Measurements from ENCODE around the gene STKLD1.

Gene STKLD1

DNA sequence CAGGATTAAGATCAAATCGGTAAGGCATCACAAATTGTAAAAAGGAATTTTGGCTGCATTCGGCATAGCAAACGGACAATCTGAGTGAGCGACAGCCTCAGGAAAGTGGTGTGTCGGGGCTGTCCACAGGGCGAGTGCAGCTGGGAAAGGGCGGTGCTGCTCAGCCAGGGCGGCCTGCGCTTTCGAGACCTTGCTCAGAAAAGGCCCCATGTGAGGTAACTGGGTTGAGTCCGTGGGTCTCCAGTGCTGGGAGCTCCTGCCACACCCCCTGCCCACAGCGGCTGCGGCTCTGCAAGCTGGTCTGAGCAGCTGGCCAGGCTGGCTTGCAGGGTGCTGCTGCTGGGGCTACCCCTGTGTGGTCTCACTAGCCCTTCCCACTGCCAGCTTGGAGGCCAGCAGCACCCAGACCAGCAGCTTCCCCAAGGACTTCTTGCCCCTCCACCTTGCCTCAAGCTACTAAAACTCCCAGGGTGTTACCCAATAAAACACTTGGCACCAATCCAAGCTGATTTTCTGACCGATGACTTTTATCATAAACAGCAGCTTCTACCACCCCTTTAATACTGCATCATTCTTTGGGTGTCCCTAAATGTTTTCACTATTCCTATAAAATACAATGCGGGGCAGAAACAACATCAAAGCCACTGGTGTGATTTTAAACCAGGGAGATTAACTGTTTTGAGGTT is 13.7 kb upstream of the STKLD1 start:
- Histone ChIP-seq H2BK5ac (ENCODE audit: low read length) (no peak overlapping the region), H3K36me3 (replicated peaks in 1 of 2; ENCODE audit: control insufficient read depth in 2 of 2, insufficient read depth in 2 of 2, low read length in 2 of 2) (peaks cover 59 to 98% of the 10 kb centered on the region in 2 donors), H2BK120ac (ENCODE audit: low read depth, low read length) (no peak overlapping the region)

GRCh38 chr9:133366435-133366834 is 9.7 kb upstream of the STKLD1 start:
- H3K36me3 ChIP-seq (replicated peaks in 1 of 2; ENCODE audit: control insufficient read depth in 2 of 2, insufficient read depth in 2 of 2, low read length in 2 of 2): peaks cover 60 to 96% of the 10 kb centered on the region in 2 donors

More for the DNA sequence above, 13.7 kb upstream of the STKLD1 start:
- Histone ChIP-seq H2AFZ (ENCODE audit: low read length) (no peak overlapping the region), H3K79me1 (ENCODE audit: low read depth, low read length) (peaks cover 14% of the 10 kb centered on the region), H2AK5ac (ENCODE audit: low read depth, low read length) (no peak overlapping the region), H4K91ac (ENCODE audit: low read depth, low read length, poor library complexity) (no peak overlapping the region), H3K4ac (ENCODE audit: low read length) (no peak overlapping the region), H3K23ac (ENCODE audit: low read depth, low read length, poor library complexity) (no peak overlapping the region), H2BK15ac (ENCODE audit: low read length) (no peak overlapping the region), H3K4me3 (ENCODE audit: low read length in 2 of 2) (no peak overlapping the region), H4K8ac (ENCODE audit: low read depth, low read length) (no peak overlapping the region), H3K9me3 (replicated peaks in 1 of 2; ENCODE audit: control insufficient read depth in 2 of 2, insufficient read depth in 1 of 2, low read depth in 1 of 2, low read length in 2 of 2) (no peaks in the 10 kb centered on the region), H3K4me2 (ENCODE audit: insufficient read depth, low read length, poor library complexity, severe bottlenecking) (no peak overlapping the region), H3K14ac (ENCODE audit: low read length) (no peak overlapping the region), H3K9ac (ENCODE audit: low read depth, low read length, poor library complexity) (no peak overlapping the region), H3K27ac (replicated peaks; ENCODE audit: low read length) (no peak overlapping the region), H2BK12ac (ENCODE audit: low read length) (no peak overlapping the region), H3K4me1 (ENCODE audit: control insufficient read depth in 2 of 2, insufficient read depth in 1 of 2, low read depth in 1 of 2, low read length in 2 of 2) (peaks cover 0 to under 1% of the 10 kb centered on the region in 2 donors), H3K27me3 (ENCODE audit: control insufficient read depth in 3 of 3, insufficient read depth in 3 of 3, low read depth in 1 of 3, low read length in 3 of 3) (no peaks in the 10 kb centered on the region), H3K18ac (ENCODE audit: low read length) (no peak overlapping the region)
- DNase-seq (ENCODE audit: low spot score): no peak
- WGBS, 2 donors (ENCODE audit: extremely low coverage in 2 of 2, insufficient read length in 2 of 2, insufficient replicate concordance in 1 of 2): no CpG with 5 or more reads among the region's 15 CpGs

DNA sequence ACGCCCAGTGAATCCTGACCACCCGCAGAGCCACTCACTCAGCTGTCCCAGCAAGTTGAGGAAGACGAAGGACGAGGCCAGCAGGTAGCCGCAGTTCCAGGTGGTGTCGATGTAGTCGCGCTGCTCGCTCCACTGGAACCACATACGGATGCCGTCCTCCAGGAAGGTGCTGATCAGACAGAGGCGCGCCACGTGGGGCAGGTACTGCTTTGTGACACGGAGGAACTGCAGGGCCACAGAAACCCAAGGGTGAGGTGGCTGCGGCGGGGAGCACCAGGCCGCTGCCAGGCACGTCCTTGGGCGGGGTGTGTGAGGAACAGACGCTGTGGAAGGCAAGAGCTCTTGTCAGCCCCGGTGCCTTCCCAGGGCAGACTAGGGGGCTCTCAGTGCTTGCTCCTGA is 8.9 kb upstream of the STKLD1 start:
- H3K9ac ChIP-seq (ENCODE audit: low read depth, low read length, poor library complexity): no peak overlapping the region
- H3K4ac ChIP-seq (ENCODE audit: low read length): no peak overlapping the region
- H3K4me1 ChIP-seq (ENCODE audit: control insufficient read depth in 2 of 2, insufficient read depth in 1 of 2, low read depth in 1 of 2, low read length in 2 of 2): no peaks in the 10 kb centered on the region
- H2BK15ac ChIP-seq (ENCODE audit: low read length): no peak overlapping the region
- DNase-seq (ENCODE audit: low spot score): no peak
- H2BK5ac ChIP-seq (ENCODE audit: low read length): no peak overlapping the region
- H2AFZ ChIP-seq (ENCODE audit: low read length): no peak overlapping the region
- H3K4me3 ChIP-seq (ENCODE audit: low read length in 2 of 2): peak overlapping the region in 1 of 2 donors; percentile 4
- no peak overlapping the region for H3K14ac ChIP-seq (ENCODE audit: low read length)
- H3K79me1 ChIP-seq (ENCODE audit: low read depth, low read length): peaks cover 35% of the 10 kb centered on the region
- no peak overlapping the region for H3K27ac ChIP-seq (replicated peaks; ENCODE audit: low read length)
- no CpG with 5 or more reads among the region's 22 CpGs for WGBS, 2 donors (ENCODE audit: extremely low coverage in 2 of 2, insufficient read length in 2 of 2, insufficient replicate concordance in 1 of 2)
- no peak overlapping the region for H3K18ac ChIP-seq (ENCODE audit: low read length)
- H4K91ac ChIP-seq (ENCODE audit: low read depth, low read length, poor library complexity): no peak overlapping the region
- H3K27me3 ChIP-seq (ENCODE audit: control insufficient read depth in 3 of 3, insufficient read depth in 3 of 3, low read depth in 1 of 3, low read length in 3 of 3): no peaks in the 10 kb centered on the region
- H2AK5ac ChIP-seq (ENCODE audit: low read depth, low read length): no peak overlapping the region
- no peak overlapping the region for H4K8ac ChIP-seq (ENCODE audit: low read depth, low read length)
- H3K23ac ChIP-seq (ENCODE audit: low read depth, low read length, poor library complexity): no peak overlapping the region
- no peak overlapping the region for H2BK12ac ChIP-seq (ENCODE audit: low read length)
- H2BK120ac ChIP-seq (ENCODE audit: low read depth, low read length): no peak overlapping the region
- peaks cover 56 to 96% of the 10 kb centered on the region in 2 donors for H3K36me3 ChIP-seq (replicated peaks in 1 of 2; ENCODE audit: control insufficient read depth in 2 of 2, insufficient read depth in 2 of 2, low read length in 2 of 2)
- no peak overlapping the region for H3K4me2 ChIP-seq (ENCODE audit: insufficient read depth, low read length, poor library complexity, severe bottlenecking)
- H3K9me3 ChIP-seq (replicated peaks in 1 of 2; ENCODE audit: control insufficient read depth in 2 of 2, insufficient read depth in 1 of 2, low read depth in 1 of 2, low read length in 2 of 2): no peaks in the 10 kb centered on the region

More at GRCh38 chr9:133366435-133366834, 9.7 kb upstream of the STKLD1 start:
- Histone ChIP-seq H3K4ac (ENCODE audit: low read length) (no peak overlapping the region), H3K4me2 (ENCODE audit: insufficient read depth, low read length, poor library complexity, severe bottlenecking) (no peak overlapping the region), H2BK12ac (ENCODE audit: low read length) (no peak overlapping the region), H3K18ac (ENCODE audit: low read length) (no peak overlapping the region), H3K27ac (replicated peaks; ENCODE audit: low read length) (no peak overlapping the region), H2AFZ (ENCODE audit: low read length) (no peak overlapping the region), H3K9me3 (replicated peaks in 1 of 2; ENCODE audit: control insufficient read depth in 2 of 2, insufficient read depth in 1 of 2, low read depth in 1 of 2, low read length in 2 of 2) (no peaks in the 10 kb centered on the region), H3K79me1 (ENCODE audit: low read depth, low read length) (peaks cover 30% of the 10 kb centered on the region), H2BK15ac (ENCODE audit: low read length) (no peak overlapping the region), H3K4me1 (ENCODE audit: control insufficient read depth in 2 of 2, insufficient read depth in 1 of 2, low read depth in 1 of 2, low read length in 2 of 2) (no peaks in the 10 kb centered on the region), H4K91ac (ENCODE audit: low read depth, low read length, poor library complexity) (no peak overlapping the region), H2BK120ac (ENCODE audit: low read depth, low read length) (no peak overlapping the region), H2AK5ac (ENCODE audit: low read depth, low read length) (no peak overlapping the region), H3K9ac (ENCODE audit: low read depth, low read length, poor library complexity) (no peak overlapping the region), H3K23ac (ENCODE audit: low read depth, low read length, poor library complexity) (no peak overlapping the region), H3K14ac (ENCODE audit: low read length) (no peak overlapping the region), H3K27me3 (ENCODE audit: control insufficient read depth in 3 of 3, insufficient read depth in 3 of 3, low read depth in 1 of 3, low read length in 3 of 3) (no peaks in the 10 kb centered on the region), H4K8ac (ENCODE audit: low read depth, low read length) (no peak overlapping the region), H3K4me3 (ENCODE audit: low read length in 2 of 2) (no peak overlapping the region), H2BK5ac (ENCODE audit: low read length) (no peak overlapping the region)
- DNase-seq (ENCODE audit: low spot score): no peak
- no CpG with 5 or more reads among the region's 11 CpGs for WGBS, 2 donors (ENCODE audit: extremely low coverage in 2 of 2, insufficient read length in 2 of 2, insufficient replicate concordance in 1 of 2)

- DNase-seq (ENCODE audit: low spot score): no peak
- Histone ChIP-seq H2AFZ (ENCODE audit: low read length) (no peak overlapping the region), H3K79me1 (ENCODE audit: low read depth, low read length) (peaks cover 38% of the 10 kb centered on the region), H3K4me2 (ENCODE audit: insufficient read depth, low read length, poor library complexity, severe bottlenecking) (no peak overlapping the region), H3K18ac (ENCODE audit: low read length) (no peak overlapping the region), H2BK5ac (ENCODE audit: low read length) (no peak overlapping the region), H3K23ac (ENCODE audit: low read depth, low read length, poor library complexity) (peak overlapping the region; percentile 40), H2BK120ac (ENCODE audit: low read depth, low read length) (no peak overlapping the region), H2AK5ac (ENCODE audit: low read depth, low read length) (no peak overlapping the region), H3K9me3 (replicated peaks in 1 of 2; ENCODE audit: control insufficient read depth in 2 of 2, insufficient read depth in 1 of 2, low read depth in 1 of 2, low read length in 2 of 2) (no peaks in the 10 kb centered on the region), H2BK15ac (ENCODE audit: low read length) (no peak overlapping the region), H3K4me3 (ENCODE audit: low read length in 2 of 2) (peak overlapping the region in 1 of 2 donors; percentile 32), H4K8ac (ENCODE audit: low read depth, low read length) (no peak overlapping the region), H3K14ac (ENCODE audit: low read length) (no peak overlapping the region), H3K4me1 (ENCODE audit: control insufficient read depth in 2 of 2, insufficient read depth in 1 of 2, low read depth in 1 of 2, low read length in 2 of 2) (no peaks in the 10 kb centered on the region), H3K27ac (replicated peaks; ENCODE audit: low read length) (no peak overlapping the region), H3K9ac (ENCODE audit: low read depth, low read length, poor library complexity) (no peak overlapping the region), H3K4ac (ENCODE audit: low read length) (no peak overlapping the region), H4K91ac (ENCODE audit: low read depth, low read length, poor library complexity) (no peak overlapping the region), H3K27me3 (ENCODE audit: control insufficient read depth in 3 of 3, insufficient read depth in 3 of 3, low read depth in 1 of 3, low read length in 3 of 3) (no peaks in the 10 kb centered on the region), H3K36me3 (replicated peaks in 1 of 2; ENCODE audit: control insufficient read depth in 2 of 2, insufficient read depth in 2 of 2, low read length in 2 of 2) (peaks cover 55 to 96% of the 10 kb centered on the region in 2 donors), H2BK12ac (ENCODE audit: low read length) (no peak overlapping the region)
- WGBS, 2 donors (ENCODE audit: extremely low coverage in 2 of 2, insufficient read length in 2 of 2, insufficient replicate concordance in 1 of 2): no CpG with 5 or more reads among the region's 10 CpGs
Measured at GRCh38 chr9:133367778-133368177, 8.4 kb upstream of the STKLD1 start.

Measured in neuronal stem cell (in vitro differentiated cells).